A549 (cell line): ENCODE data around the gene CHN1.

ENCODE experiments used
- CEBPB ChIP-seq, 2 experiments: fragments of >200 bp in 1 of 2; sonication (Bioruptor Twin) in 1 of 2; formaldehyde crosslinking in 1 of 2; IDR thresholded peaks; 2 replicates each; pipeline ENCODE4 v1.6.1; 2012 to 2016
- CHD2 ChIP-seq: fragments of 150-350 bp; IDR thresholded peaks from 2 replicates; pipeline ENCODE4 v1.6.1; 2014; ENCODE audit warnings: low read length; ENCODE audit not compliant: partially characterized antibody
- EHMT2 ChIP-seq: fragments of 200-600 bp; sonication (generic); IDR thresholded peaks from 2 replicates; pipeline ENCODE4 v1.6.1; 2016; ENCODE audit warnings: antibody characterized with exemption, low read depth, mild to moderate bottlenecking, moderate library complexity
- EP300 ChIP-seq, 2 experiments: fragments of >200 bp; sonication (Bioruptor Twin); formaldehyde crosslinking; IDR thresholded peaks; 2 replicates in 1 of 2; 3 replicates in 1 of 2; pipeline ENCODE4 v1.6.1; 2016 to 2017
- HEYL ChIP-seq: fragments of 250-450 bp; sonication (Bioruptor Pico); IDR thresholded peaks from 2 replicates; pipeline ENCODE4 v1.8.0; 2021; ENCODE audit warnings: mild to moderate bottlenecking, moderate library complexity
- JUN ChIP-seq, 2 experiments: fragments of >200 bp; sonication (Bioruptor Twin); formaldehyde crosslinking; IDR thresholded peaks; 2 replicates in 1 of 2; 3 replicates in 1 of 2; pipeline ENCODE4 v1.6.1; 2016 to 2017
- JUNB ChIP-seq: fragments of >200 bp; sonication (Bioruptor Twin); formaldehyde crosslinking; IDR thresholded peaks from 2 replicates; pipeline ENCODE4 v1.6.1; 2016
- POLR2A ChIP-seq: IDR thresholded peaks from 2 replicates; pipeline ENCODE4 v1.6.1; 2012; ENCODE audit warnings: mild to moderate bottlenecking, low read length
- POLR2AphosphoS2 ChIP-seq: conservative IDR thresholded peaks from 2 replicates; pipeline ENCODE4 v1.6.1; 2012; ENCODE audit warnings: low read length, improper control_type of control experiment, inconsistent platforms
- RCOR1 ChIP-seq: fragments of 150-350 bp; IDR thresholded peaks from 2 replicates; pipeline ENCODE4 v1.6.1; 2014; ENCODE audit warnings: antibody characterized with exemption, low read length, low read depth
- ZC3H11A ChIP-seq: fragments of 450-650 bp; IDR thresholded peaks from 2 replicates; pipeline ENCODE4 v1.6.1; 2014; ENCODE audit warnings: antibody characterized with exemption, mild to moderate bottlenecking
- TF ChIP-seq, protein P1 (sequence below): fragments of >200 bp; sonication (Bioruptor Twin); formaldehyde crosslinking; IDR thresholded peaks from 3 replicates; pipeline ENCODE4 v1.5.1; 2016
- TF ChIP-seq, protein P2 (sequence below): fragments of 200-600 bp; sonication (generic); IDR thresholded peaks from 2 replicates; pipeline ENCODE4 v1.6.1; 2016; ENCODE audit warnings: antibody characterized with exemption, mild to moderate bottlenecking, moderate library complexity
- TF ChIP-seq, protein P3 (sequence below): IDR thresholded peaks from 2 replicates; pipeline ENCODE4 v1.6.1; 2012; ENCODE audit warnings: low read depth, borderline replicate concordance

- TF ChIP-seq, protein P1, sequence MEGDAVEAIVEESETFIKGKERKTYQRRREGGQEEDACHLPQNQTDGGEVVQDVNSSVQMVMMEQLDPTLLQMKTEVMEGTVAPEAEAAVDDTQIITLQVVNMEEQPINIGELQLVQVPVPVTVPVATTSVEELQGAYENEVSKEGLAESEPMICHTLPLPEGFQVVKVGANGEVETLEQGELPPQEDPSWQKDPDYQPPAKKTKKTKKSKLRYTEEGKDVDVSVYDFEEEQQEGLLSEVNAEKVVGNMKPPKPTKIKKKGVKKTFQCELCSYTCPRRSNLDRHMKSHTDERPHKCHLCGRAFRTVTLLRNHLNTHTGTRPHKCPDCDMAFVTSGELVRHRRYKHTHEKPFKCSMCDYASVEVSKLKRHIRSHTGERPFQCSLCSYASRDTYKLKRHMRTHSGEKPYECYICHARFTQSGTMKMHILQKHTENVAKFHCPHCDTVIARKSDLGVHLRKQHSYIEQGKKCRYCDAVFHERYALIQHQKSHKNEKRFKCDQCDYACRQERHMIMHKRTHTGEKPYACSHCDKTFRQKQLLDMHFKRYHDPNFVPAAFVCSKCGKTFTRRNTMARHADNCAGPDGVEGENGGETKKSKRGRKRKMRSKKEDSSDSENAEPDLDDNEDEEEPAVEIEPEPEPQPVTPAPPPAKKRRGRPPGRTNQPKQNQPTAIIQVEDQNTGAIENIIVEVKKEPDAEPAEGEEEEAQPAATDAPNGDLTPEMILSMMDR = no peak
- no peak for TF ChIP-seq HEYL (CRISPR knock-in tag)
- TF ChIP-seq JUNB = no peak
- TF ChIP-seq CHD2 = no peak
- no peak for TF ChIP-seq RCOR1
- TF ChIP-seq, protein P2, sequence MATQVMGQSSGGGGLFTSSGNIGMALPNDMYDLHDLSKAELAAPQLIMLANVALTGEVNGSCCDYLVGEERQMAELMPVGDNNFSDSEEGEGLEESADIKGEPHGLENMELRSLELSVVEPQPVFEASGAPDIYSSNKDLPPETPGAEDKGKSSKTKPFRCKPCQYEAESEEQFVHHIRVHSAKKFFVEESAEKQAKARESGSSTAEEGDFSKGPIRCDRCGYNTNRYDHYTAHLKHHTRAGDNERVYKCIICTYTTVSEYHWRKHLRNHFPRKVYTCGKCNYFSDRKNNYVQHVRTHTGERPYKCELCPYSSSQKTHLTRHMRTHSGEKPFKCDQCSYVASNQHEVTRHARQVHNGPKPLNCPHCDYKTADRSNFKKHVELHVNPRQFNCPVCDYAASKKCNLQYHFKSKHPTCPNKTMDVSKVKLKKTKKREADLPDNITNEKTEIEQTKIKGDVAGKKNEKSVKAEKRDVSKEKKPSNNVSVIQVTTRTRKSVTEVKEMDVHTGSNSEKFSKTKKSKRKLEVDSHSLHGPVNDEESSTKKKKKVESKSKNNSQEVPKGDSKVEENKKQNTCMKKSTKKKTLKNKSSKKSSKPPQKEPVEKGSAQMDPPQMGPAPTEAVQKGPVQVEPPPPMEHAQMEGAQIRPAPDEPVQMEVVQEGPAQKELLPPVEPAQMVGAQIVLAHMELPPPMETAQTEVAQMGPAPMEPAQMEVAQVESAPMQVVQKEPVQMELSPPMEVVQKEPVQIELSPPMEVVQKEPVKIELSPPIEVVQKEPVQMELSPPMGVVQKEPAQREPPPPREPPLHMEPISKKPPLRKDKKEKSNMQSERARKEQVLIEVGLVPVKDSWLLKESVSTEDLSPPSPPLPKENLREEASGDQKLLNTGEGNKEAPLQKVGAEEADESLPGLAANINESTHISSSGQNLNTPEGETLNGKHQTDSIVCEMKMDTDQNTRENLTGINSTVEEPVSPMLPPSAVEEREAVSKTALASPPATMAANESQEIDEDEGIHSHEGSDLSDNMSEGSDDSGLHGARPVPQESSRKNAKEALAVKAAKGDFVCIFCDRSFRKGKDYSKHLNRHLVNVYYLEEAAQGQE = no peak
- TF ChIP-seq, protein P3, sequence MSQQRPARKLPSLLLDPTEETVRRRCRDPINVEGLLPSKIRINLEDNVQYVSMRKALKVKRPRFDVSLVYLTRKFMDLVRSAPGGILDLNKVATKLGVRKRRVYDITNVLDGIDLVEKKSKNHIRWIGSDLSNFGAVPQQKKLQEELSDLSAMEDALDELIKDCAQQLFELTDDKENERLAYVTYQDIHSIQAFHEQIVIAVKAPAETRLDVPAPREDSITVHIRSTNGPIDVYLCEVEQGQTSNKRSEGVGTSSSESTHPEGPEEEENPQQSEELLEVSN = no peak
- no peak for TF ChIP-seq ZC3H11A
- TF ChIP-seq EP300 (IDR thresholded peaks at IDR 0.05) = no peak
- no peak for TF ChIP-seq JUN (IDR thresholded peaks at IDR 0.05)
- no peak for TF ChIP-seq CEBPB (IDR thresholded peaks at IDR 0.05)
- TF ChIP-seq EHMT2 = no peak
- TF ChIP-seq POLR2AphosphoS2 = no peak
- no peak for TF ChIP-seq POLR2A
Measured at GRCh38 chr2:174800436-174801205, 204.6 kb downstream of the CHN1 start.
